PC-3 (cell line): ENCODE results near the gene ATIC. TPM values are rescaled to one million over a fixed set of nuclear protein-coding genes. Genes with fewer than 3 reads are reported as not detected.

Experiments
- ATAC-seq: fragments of 200-7000 bp; cut with Tn5 transposase; 2 replicates; pipeline ENCODE4 v1.9.1; 2020; ENCODE audit warnings: mild to moderate bottlenecking, moderate library complexity
- BruUV-seq: library from RNA; stranded (reverse); fragments of 400-500 nt; replicated peaks from 2 replicates; lab custom pipeline; 2021; lab: Mats Ljungman, UMichigan
- CTCF ChIA-PET: fragments of 300-600 bp; sonication (Branson Sonifier 250); formaldehyde crosslinking; loops from one replicate; lab custom pipeline; 2022; ENCODE audit warnings: antibody characterized with exemption; lab: Charles Lee
- POLR2A ChIA-PET: fragments of 300-600 bp; sonication (Branson Sonifier 250); formaldehyde crosslinking; loops from one replicate; lab custom pipeline; 2022; ENCODE audit warnings: antibody characterized with exemption; ENCODE audit not compliant: unreplicated experiment; lab: Charles Lee
- DNase-seq: peaks from one replicate; pipeline ENCODE4 v3.0.0-alpha.2; 2015
- H2AFZ ChIP-seq: fragments of 300-600 bp; sonication (generic); 2 replicates; pipeline ENCODE4 v1.6.0; 2016; ENCODE audit warnings: antibody characterized with exemption, low read length
- H3F3A ChIP-seq: fragments of 300-600 bp; sonication (generic); one replicate; pipeline ENCODE4 v1.6.0; 2017; ENCODE audit warnings: antibody characterized with exemption, low read length, control low read depth, mild to moderate bottlenecking; ENCODE audit not compliant: unreplicated experiment
- H3K27ac ChIP-seq: fragments of 300-600 bp; sonication (generic); 2 replicates; pipeline ENCODE4 v1.5.1; 2016; ENCODE audit warnings: mild to moderate bottlenecking, low read length
- H3K27me3 ChIP-seq: fragments of 300-600 bp; sonication (generic); 2 replicates; pipeline ENCODE4 v1.6.1; 2016; ENCODE audit warnings: low read length, mixed read lengths
- H3K36me3 ChIP-seq: fragments of 300-600 bp; sonication (generic); 2 replicates; pipeline ENCODE4 v1.6.1; 2016; ENCODE audit warnings: low read depth, mixed run types, low read length, mixed read lengths
- H3K4me1 ChIP-seq: fragments of 300-600 bp; sonication (generic); 2 replicates; pipeline ENCODE4 v1.5.1; 2016; ENCODE audit warnings: low read length; ENCODE audit not compliant: insufficient read depth
- H3K4me2 ChIP-seq: fragments of 300-600 bp; sonication (generic); 2 replicates; pipeline ENCODE4 v1.6.0; 2016; ENCODE audit warnings: low read length
- H3K4me3 ChIP-seq: fragments of 300-600 bp; sonication (generic); 2 replicates; pipeline ENCODE4 v1.5.1; 2016; ENCODE audit warnings: mild to moderate bottlenecking, low read length, mixed read lengths
- H3K79me2 ChIP-seq: fragments of 300-600 bp; sonication (generic); 2 replicates; pipeline ENCODE4 v1.6.1; 2017; ENCODE audit warnings: low read length, mixed read lengths
- H3K9ac ChIP-seq: fragments of 300-600 bp; sonication (generic); 2 replicates; pipeline ENCODE4 v1.6.0; 2016; ENCODE audit warnings: mild to moderate bottlenecking, low read length
- H3K9me2 ChIP-seq: fragments of 300-600 bp; sonication (generic); replicated peaks from 2 replicates; pipeline ENCODE4 v1.6.1; 2016; ENCODE audit warnings: mixed run types, low read length, mixed read lengths
- H3K9me3 ChIP-seq: fragments of 300-600 bp; sonication (generic); 2 replicates; pipeline ENCODE4 v1.6.1; 2016; ENCODE audit warnings: low read length, mixed read lengths
- H4K20me1 ChIP-seq: fragments of 300-600 bp; sonication (generic); 2 replicates; pipeline ENCODE4 v1.6.1; 2016; ENCODE audit warnings: low read length, mixed read lengths
- CTCF ChIP-seq: fragments of 300-600 bp; sonication (generic); conservative IDR thresholded peaks from 2 replicates; pipeline ENCODE4 v1.5.1; 2017; ENCODE audit warnings: antibody characterized with exemption, low read depth, mild to moderate bottlenecking, low read length
- EZH2 ChIP-seq: fragments of 300-600 bp; sonication (generic); IDR thresholded peaks from one replicate; pipeline ENCODE4 v1.6.1; 2017; ENCODE audit warnings: antibody characterized with exemption, mild to moderate bottlenecking, low read length; ENCODE audit not compliant: unreplicated experiment
- EZH2phosphoT487 ChIP-seq: fragments of 300-600 bp; sonication (generic); IDR thresholded peaks from 2 replicates; pipeline ENCODE4 v1.6.1; 2018; ENCODE audit warnings: mild to moderate bottlenecking, antibody characterized with exemption, low read length, borderline replicate concordance
- intact Hi-C: fragments of 100-400 bp; cut with micrococcal nuclease; formaldehyde crosslinking; loops from 2 replicates; pipeline ENCODE4 v1.9.0; 2023
- total RNA-seq: library from RNA; depleted of rRNA; stranded (reverse); fragments of >200 nt; gene quantifications from 2 replicates; pipeline ENCODE4 v1.2.3, GENCODE V29; 2014

Gene ATIC
- total RNA-seq, 1 experiment from 2014 or later = 41.7 TPM

- no peak for DNase-seq
- Histone ChIP-seq H3K9me3 (no peaks in the 10 kb centered on the region), H3K9me2 (no peaks in the 10 kb centered on the region), H3K27me3 (no peaks in the 10 kb centered on the region), H4K20me1 (no peaks in the 10 kb centered on the region), H3K27ac (no peak overlapping the region), H3K4me2 (no peak overlapping the region), H3K79me2 (peaks cover 23% of the 10 kb centered on the region), H3F3A (no peaks in the 10 kb centered on the region), H3K36me3 (peaks cover 64% of the 10 kb centered on the region), H3K4me1 (0 out of 2 replicates have a peak, but pooled peaks cover 4% of the 10 kb centered on the region), H3K4me3 (no peak overlapping the region), H2AFZ (no peak overlapping the region), H3K9ac (no peak overlapping the region)
- TF ChIP-seq EZH2 (no peak), EZH2phosphoT487 (no peak), CTCF (no peak)
- ChIA-PET POLR2A (no interaction called here), CTCF (no interaction called here)
- intact Hi-C loops = no loop called here
- BruUV-seq = no TSS peak
- no peak for ATAC-seq
Observed at GRCh38 chr2:215332872-215333595, 21.2 kb downstream of the ATIC start.

GRCh38 chr2:215338883-215339679 lies 27.2 kb downstream of the ATIC start:
- intact Hi-C loops = no loop called here
- ChIA-PET CTCF (no interaction called here), POLR2A (no interaction called here)
- no peak for DNase-seq
- no peak overlapping the region for H3K4me2 ChIP-seq
- no peak overlapping the region for H3K27ac ChIP-seq
- H3K9ac ChIP-seq = no peak overlapping the region
- H4K20me1 ChIP-seq = no peaks in the 10 kb centered on the region
- peaks cover 76% of the 10 kb centered on the region for H3K36me3 ChIP-seq
- H3K27me3 ChIP-seq = no peaks in the 10 kb centered on the region
- ATAC-seq = no peak
- H3K79me2 ChIP-seq = peaks cover 7% of the 10 kb centered on the region; the same call in 1 of the 2 replicates
- H3K4me3 ChIP-seq = no peak overlapping the region
- H3K9me2 ChIP-seq = no peaks in the 10 kb centered on the region
- no peak for TF ChIP-seq CTCF
- TF ChIP-seq EZH2phosphoT487 = no peak
- TF ChIP-seq EZH2 = no peak
- no peaks in the 10 kb centered on the region for H3K9me3 ChIP-seq
- no peaks in the 10 kb centered on the region for H3F3A ChIP-seq
- H3K4me1 ChIP-seq = no peaks in the 10 kb centered on the region
- H2AFZ ChIP-seq = no peak overlapping the region
- BruUV-seq = no TSS peak

- Histone ChIP-seq H3K4me3 (no peak overlapping the region), H2AFZ (no peak overlapping the region), H3K27me3 (no peaks in the 10 kb centered on the region), H3K9me2 (no peaks in the 10 kb centered on the region), H3K9me3 (no peaks in the 10 kb centered on the region), H3K4me2 (no peak overlapping the region), H3K4me1 (no peaks in the 10 kb centered on the region), H3K79me2 (no peaks in the 10 kb centered on the region; the same call in 1 of the 2 replicates), H3K27ac (no peak overlapping the region), H4K20me1 (no peaks in the 10 kb centered on the region), H3K36me3 (peaks cover 70% of the 10 kb centered on the region), H3F3A (no peaks in the 10 kb centered on the region), H3K9ac (no peak overlapping the region)
- ATAC-seq (no peak), DNase-seq (no peak)
- intact Hi-C loops = no loop called here
- ChIA-PET POLR2A (no interaction called here), CTCF (no interaction called here)
- no TSS peak for BruUV-seq
- no peak for TF ChIP-seq EZH2phosphoT487
- TF ChIP-seq CTCF = no peak
- no peak for TF ChIP-seq EZH2
Observed at GRCh38 chr2:215347878-215348277, 36.0 kb downstream of the ATIC start.
